GM12864 (cell line): ENCODE results near the gene MYH9.

ENCODE experiments used
- DNase-seq: peaks from one replicate; pipeline ENCODE4 v3.0.0-alpha.2; 2011; ENCODE audit warnings: low read depth
- H3K4me3 ChIP-seq: 2 replicates; pipeline ENCODE4 v1.5.1; 2011; ENCODE audit warnings: mild to moderate bottlenecking, low read depth, low read length, control low read depth
- TF ChIP-seq, protein P1 (sequence below): IDR thresholded peaks from 2 replicates; pipeline ENCODE4 v1.5.1; 2011; ENCODE audit warnings: low read depth, mild to moderate bottlenecking, moderate library complexity, low read length, control low read depth, inconsistent platforms; ENCODE audit errors: missing control alignments

The MYH9 gene

DNA sequence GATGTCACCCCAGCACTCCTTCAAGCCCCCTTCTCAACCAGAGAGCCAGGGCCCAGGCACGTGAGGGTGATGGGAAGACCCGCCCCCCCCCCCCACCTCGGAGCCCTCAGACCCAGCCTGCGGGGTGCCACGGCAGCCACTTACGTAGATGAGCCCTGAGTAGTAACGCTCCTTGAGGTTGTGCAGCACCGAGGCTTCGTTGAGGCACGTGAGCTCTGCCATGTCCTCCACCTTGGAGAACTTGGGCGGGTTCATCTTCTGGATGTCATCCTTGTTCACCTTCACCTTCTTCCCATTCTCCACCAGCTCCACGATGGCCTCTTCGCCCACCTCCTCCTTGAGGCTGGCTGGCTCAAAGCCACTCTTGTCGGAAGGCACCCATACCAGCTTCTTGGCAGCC is 39.0 kb downstream of the MYH9 start:
- H3K4me3 ChIP-seq = no peak overlapping the region
- no peak for DNase-seq
- TF ChIP-seq, protein P1, sequence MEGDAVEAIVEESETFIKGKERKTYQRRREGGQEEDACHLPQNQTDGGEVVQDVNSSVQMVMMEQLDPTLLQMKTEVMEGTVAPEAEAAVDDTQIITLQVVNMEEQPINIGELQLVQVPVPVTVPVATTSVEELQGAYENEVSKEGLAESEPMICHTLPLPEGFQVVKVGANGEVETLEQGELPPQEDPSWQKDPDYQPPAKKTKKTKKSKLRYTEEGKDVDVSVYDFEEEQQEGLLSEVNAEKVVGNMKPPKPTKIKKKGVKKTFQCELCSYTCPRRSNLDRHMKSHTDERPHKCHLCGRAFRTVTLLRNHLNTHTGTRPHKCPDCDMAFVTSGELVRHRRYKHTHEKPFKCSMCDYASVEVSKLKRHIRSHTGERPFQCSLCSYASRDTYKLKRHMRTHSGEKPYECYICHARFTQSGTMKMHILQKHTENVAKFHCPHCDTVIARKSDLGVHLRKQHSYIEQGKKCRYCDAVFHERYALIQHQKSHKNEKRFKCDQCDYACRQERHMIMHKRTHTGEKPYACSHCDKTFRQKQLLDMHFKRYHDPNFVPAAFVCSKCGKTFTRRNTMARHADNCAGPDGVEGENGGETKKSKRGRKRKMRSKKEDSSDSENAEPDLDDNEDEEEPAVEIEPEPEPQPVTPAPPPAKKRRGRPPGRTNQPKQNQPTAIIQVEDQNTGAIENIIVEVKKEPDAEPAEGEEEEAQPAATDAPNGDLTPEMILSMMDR = no peak

DNA sequence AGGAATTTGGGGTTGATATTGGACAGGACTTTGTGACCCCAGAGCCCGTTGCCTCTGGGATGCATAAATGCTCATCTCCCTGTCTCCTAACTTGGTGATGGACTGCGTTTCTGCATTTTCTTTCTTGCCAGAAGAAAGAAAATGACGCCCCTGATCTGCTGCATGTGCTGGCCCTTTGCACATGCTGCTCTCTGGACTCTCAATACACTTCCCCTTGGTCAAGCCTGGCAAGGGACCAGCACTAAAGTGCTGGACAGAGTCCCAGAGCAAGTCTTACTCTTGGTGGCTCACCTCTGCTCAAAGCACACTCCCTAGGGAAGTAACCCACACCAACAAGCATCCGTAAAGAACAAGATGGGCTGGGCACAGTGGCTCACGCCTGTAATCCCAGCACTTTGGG is 40.7 kb downstream of the MYH9 start:
- TF ChIP-seq, protein P1 = no peak
- no peak for DNase-seq
- no peak overlapping the region for H3K4me3 ChIP-seq

DNA sequence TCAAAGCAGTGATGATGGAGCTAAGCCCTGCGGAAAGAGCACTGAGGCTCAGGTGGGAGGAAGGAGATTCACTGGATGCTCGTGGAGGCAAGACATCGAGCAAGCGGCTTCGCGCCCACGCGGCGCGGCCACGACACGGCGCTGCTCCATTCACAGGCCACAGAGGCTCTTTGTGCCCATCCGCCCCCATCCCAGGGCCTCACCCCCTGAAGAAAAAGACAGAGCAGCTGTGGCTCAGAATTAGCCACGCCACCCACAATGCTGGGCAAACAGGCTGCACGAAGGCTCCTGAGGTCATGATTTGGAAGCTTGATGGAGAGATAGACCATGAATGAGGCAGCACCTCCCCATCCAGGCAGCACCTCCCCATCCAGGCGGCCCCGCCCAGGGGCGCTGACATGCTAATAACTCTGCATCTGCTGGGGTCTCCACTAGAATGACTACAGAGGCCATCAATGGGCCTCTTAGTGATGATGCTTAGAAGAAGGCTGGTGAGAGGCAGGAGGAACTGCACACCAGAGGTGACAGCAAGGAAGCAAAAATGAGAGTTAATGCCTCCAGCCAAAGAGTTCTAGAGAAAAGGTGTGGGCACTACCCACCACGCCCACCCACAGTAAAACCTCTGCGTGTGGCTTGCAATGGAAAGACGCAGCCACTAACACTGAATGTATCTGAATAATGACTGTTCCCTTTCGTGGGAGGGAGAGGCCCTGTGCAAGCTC is 43.5 kb downstream of the MYH9 start:
- H3K4me3 ChIP-seq = no peak overlapping the region
- no peak for DNase-seq
- TF ChIP-seq, protein P1 = no peak

DNA sequence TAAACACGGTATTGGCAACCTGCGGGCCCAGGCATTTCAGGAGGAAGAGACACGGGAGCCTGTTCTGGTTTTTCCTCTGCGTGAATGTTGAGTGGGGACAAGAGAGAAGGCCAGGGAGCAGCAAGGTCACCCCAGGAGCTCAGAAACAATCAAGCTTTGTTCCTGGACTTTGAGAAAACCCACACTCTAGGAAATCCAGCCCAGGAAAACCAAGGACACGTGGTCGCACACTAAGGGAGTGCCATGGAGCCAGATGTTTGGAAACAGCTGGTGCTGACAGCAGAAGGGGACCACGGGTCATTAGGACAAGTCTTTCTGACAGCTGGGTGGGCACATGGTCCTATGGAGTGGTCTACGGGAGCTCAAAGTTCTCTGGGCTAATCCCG is 44.1 kb downstream of the MYH9 start:
- no peak overlapping the region for H3K4me3 ChIP-seq
- TF ChIP-seq, protein P1 = no peak
- DNase-seq = no peak

DNA sequence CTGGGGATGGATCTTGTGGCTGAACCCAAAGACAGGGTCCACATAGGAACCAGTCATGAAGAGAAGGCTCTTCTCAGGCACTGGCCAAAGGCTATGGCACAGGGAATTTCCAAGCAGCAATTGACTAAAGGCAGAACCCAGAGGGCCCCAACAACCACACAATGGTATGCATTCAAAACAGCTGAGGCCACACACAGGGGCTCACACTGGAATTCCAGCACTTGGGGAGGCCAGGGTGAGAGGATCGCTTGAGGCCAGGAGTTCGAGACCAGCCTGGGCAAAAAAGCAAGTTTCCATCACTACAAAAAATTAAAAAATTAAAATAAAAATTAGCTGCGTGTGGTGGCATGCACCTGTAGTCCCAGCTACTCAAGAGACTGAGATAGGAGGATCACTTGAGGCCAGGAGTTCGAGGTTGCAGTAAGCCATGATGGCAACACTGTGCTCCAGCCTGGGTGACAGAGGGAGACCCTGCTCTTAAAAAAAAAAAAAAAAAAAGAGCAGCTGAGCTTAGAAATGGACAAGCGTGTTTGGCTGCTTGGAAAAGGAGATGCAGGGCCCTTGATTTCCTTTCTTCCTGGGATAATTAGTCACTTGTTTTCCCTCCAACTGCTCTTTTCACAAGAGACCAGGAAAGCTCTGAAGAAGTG is 44.6 kb downstream of the MYH9 start:
- no peak overlapping the region for H3K4me3 ChIP-seq
- DNase-seq = no peak
- TF ChIP-seq, protein P1 = no peak

DNA sequence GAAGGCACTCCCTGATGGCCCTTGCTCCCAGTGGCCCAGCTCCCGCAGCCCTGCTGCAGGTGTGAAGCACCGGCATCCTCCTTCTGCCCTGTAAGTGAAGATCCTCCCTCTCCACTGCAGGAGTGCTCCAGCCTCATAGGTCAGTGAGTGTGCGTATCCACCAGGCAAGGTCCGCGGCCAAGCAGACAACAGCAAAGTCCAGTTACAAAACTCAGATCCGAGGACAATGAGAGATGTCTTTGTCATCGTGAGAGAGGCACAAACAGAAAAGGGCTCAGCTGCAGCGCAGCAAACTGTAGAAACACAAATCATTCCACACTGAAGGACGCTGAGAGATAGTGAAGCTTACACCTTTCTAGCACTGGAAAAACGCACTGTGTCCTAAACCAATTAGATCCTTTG is 46.1 kb downstream of the MYH9 start:
- H3K4me3 ChIP-seq = no peak overlapping the region
- TF ChIP-seq, protein P1 = no peak
- no peak for DNase-seq

DNA sequence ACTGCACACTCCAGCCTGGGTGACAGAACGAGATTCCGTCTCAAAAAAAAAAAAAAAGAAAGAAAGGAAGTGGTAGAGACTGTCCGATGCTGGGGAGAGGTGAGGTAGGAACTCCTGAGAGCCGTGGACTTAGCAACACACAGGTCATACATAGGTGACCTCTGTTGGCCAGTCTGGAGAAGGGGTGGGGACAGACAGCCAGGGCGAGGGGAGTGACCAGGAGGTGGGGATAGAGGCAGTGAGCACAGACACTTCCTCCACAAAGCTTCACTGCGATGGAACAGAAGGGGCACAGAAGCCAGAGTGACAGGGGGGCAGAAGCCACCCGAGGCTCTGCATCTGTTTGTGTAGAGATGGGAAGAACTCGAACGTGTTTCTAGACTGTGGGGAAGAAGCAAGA is 47.1 kb downstream of the MYH9 start:
- TF ChIP-seq, protein P1 = no peak
- H3K4me3 ChIP-seq = no peak overlapping the region
- DNase-seq = no peak
